Spleen (tissue), 11 donors: Measurements from ENCODE around the gene TMEM273. TPM values are rescaled to one million over a fixed set of nuclear protein-coding genes. Genes with fewer than 3 reads are reported as not detected.

Experiments
- DNase-seq: peaks from one replicate; pipeline ENCODE4 v3.0.0-alpha.2; 2020
- H3K27ac ChIP-seq, 8 donors: fragments of 200-600 bp; sonication (generic) in 7 of 8; 1 replicate in 4 of 8; 2 replicates in 4 of 8; pipeline versions ENCODE4 v1.5.0 to v1.8.0; 2016 to 2021; ENCODE audit warnings: inconsistent platforms in 4 of 8, mild to moderate bottlenecking in 4 of 8, moderate library complexity in 1 of 8
- H3K27me3 ChIP-seq, 7 donors: fragments of 200-600 bp; sonication (generic) in 6 of 7; replicated peaks in 1 of 7; 1 replicate in 4 of 7; 2 replicates in 3 of 7; pipeline versions ENCODE4 v1.5.0 to v1.8.0; 2016 to 2021; ENCODE audit warnings: inconsistent platforms in 3 of 7, mild to moderate bottlenecking in 1 of 7
- H3K36me3 ChIP-seq, 6 donors: fragments of 200-600 bp; sonication (generic) in 5 of 6; 1 replicate in 4 of 6; 2 replicates in 2 of 6; pipeline versions ENCODE4 v1.5.0 to v1.8.0; 2016 to 2021; ENCODE audit warnings: inconsistent platforms in 2 of 6
- H3K4me1 ChIP-seq, 6 donors: fragments of 200-600 bp; sonication (generic) in 5 of 6; 1 replicate in 3 of 6; 2 replicates in 3 of 6; pipeline versions ENCODE4 v1.5.0 to v1.8.0; 2016 to 2021; ENCODE audit warnings: inconsistent platforms in 3 of 6
- H3K4me3 ChIP-seq, 8 donors: fragments of 200-600 bp; sonication (generic) in 7 of 8; 1 replicate in 4 of 8; 2 replicates in 4 of 8; pipeline versions ENCODE4 v1.5.0 to v1.8.0; 2016 to 2021; ENCODE audit warnings: inconsistent platforms in 4 of 8, mild to moderate bottlenecking in 4 of 8, moderate library complexity in 2 of 8
- H3K9me3 ChIP-seq, 8 donors: fragments of 200-600 bp; sonication (generic) in 7 of 8; 1 replicate in 4 of 8; 2 replicates in 4 of 8; pipeline versions ENCODE4 v1.5.0 to v1.8.0; 2016 to 2021; ENCODE audit warnings: inconsistent platforms in 4 of 8
- POLR2A ChIP-seq, 3 donors: fragments of 450-650 bp; IDR thresholded peaks; one replicate each; pipeline ENCODE4 v1.5.1; 2017; ENCODE audit warnings: antibody characterized with exemption in 3 of 3, mild to moderate bottlenecking in 1 of 3
- POLR2AphosphoS5 ChIP-seq, 3 donors: sonication (generic); formaldehyde crosslinking; IDR thresholded peaks; one replicate each; pipeline ENCODE4 v1.5.1; 2017; ENCODE audit warnings: antibody characterized with exemption in 3 of 3
- WGBS, 5 donors: extraction: QIAGEN DNeasy Blood & Tissue Kit in 3 of 5; methylation state at CpG; one replicate each; pipeline versions ENCODE4 v1.1.5 to v1.1.7; 2013 to 2018; 5-methylcytosine and 5-hydroxymethylcytosine counted together
- intact Hi-C: fragments of 100-400 bp; cut with DNase I; formaldehyde crosslinking; loops from one replicate; pipeline ENCODE4 v1.15.0; 2023; ENCODE audit warnings: low total_unique reads
- polyA plus RNA-seq, 3 donors: library from polyadenylated mRNA; stranded (reverse); fragments of 200-250 nt; gene quantifications; one replicate each; pipeline ENCODE4 v1.2.1, GENCODE V29; 2013
- total RNA-seq, 7 donors: library from RNA; depleted of rRNA in 3 of 7; stranded (reverse); fragments of >200 nt in 3 of 7; fragmentation: NEBNext Ultra II Directional in 4 of 7; extraction: Animal tissue kit (Norgen Biotek cat#: 25700) in 4 of 7; gene quantifications; one replicate each; pipeline versions ENCODE4 v1.1.0 to v1.2.1, GENCODE V29; 2016 to 2021
- TF ChIP-seq, protein P1 (sequence below), 11 experiments: fragments of 200-600 bp in 7 of 11; fragments of 450-650 bp in 4 of 11; sonication (generic) in 4 of 11; IDR thresholded peaks in 8 of 11; conservative IDR thresholded peaks in 3 of 11; 1 replicate in 7 of 11; 2 replicates in 4 of 11; pipeline versions ENCODE4 v1.4.0 to v1.8.0; 2016 to 2021; ENCODE audit warnings: antibody characterized with exemption in 11 of 11, inconsistent platforms in 4 of 11, mild to moderate bottlenecking in 1 of 11
- donor health status: healthy with polysubstance abuse.
- donor health status: DM: no; HTN: no; CAD: no; lungs with moderate emphysema.
- donor health status: DM: no; HTN: no; CAD: no.
- donor health status: Bipolar disorder and iron deficiency.
- donor health status: healthy.
- donor health status: DM: no; HTN: no; CAD: no.
- donor health status: DM: yes; HTN: yes; CAD: no.

TMEM273 gene
- total and polyA plus RNA-seq, 10 donors: 25.6 to 64.5 (median 33.4) TPM

DNA sequence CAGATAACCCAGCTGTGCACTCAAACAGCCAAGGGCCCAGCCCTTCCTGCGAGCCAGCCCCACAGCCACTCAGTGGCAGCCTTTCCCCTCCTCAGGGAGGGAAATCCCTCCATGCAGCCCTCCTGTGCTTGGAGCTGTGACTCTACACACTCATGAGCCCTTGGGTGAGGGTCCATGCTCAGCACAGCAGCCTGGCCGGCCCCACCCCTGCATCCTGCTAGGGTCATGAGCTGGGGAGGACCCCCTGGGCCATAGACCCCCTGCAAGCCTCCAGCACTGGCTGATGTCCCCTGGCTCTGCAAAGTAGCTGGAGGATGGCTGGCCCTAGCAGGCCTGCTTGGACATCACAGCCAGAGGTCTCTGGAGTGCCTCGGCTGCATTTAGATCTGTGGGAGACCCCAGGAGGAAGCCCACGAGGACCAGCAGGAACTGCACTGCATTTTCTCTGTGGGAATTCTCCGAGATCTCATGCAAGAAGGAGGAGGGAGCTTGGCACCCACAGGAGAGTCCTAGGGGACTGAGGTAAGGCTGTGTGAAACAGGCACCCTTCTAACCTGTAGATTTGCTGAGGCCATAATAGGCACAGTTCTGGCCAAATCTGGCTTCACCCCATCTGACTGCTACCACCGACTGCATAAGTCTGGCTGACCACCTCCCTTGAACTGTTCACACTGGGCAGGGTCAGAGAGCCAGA is 17.4 kb downstream of the TMEM273 start:
- TF ChIP-seq POLR2A (IDR thresholded peaks at IDR 0.05) (no peak), POLR2AphosphoS5 (IDR thresholded peaks at IDR 0.05) (no peak)
- TF ChIP-seq, protein P1, sequence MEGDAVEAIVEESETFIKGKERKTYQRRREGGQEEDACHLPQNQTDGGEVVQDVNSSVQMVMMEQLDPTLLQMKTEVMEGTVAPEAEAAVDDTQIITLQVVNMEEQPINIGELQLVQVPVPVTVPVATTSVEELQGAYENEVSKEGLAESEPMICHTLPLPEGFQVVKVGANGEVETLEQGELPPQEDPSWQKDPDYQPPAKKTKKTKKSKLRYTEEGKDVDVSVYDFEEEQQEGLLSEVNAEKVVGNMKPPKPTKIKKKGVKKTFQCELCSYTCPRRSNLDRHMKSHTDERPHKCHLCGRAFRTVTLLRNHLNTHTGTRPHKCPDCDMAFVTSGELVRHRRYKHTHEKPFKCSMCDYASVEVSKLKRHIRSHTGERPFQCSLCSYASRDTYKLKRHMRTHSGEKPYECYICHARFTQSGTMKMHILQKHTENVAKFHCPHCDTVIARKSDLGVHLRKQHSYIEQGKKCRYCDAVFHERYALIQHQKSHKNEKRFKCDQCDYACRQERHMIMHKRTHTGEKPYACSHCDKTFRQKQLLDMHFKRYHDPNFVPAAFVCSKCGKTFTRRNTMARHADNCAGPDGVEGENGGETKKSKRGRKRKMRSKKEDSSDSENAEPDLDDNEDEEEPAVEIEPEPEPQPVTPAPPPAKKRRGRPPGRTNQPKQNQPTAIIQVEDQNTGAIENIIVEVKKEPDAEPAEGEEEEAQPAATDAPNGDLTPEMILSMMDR (IDR thresholded peaks at IDR 0.05 in 8 of 11, conservative IDR thresholded peaks at IDR 0.05 in 3 of 11): no peak
- DNase-seq: peak; percentile 70
- Histone ChIP-seq H3K36me3 (peaks cover 0 to 27% (median 2%) of the 10 kb centered on the region in 6 donors), H3K27ac (no peak overlapping the region), H3K27me3 (no peaks in the 10 kb centered on the region), H3K4me1 (peaks cover 0 to 50% (median 28%) of the 10 kb centered on the region in 6 donors), H3K4me3 (no peak overlapping the region), H3K9me3 (no peaks in the 10 kb centered on the region)
- WGBS, 5 donors: 70 to 96% (median 79%) methylated on average over 2 to 6 of the region's 6 CpGs
- intact Hi-C loops: no loop called here

DNA sequence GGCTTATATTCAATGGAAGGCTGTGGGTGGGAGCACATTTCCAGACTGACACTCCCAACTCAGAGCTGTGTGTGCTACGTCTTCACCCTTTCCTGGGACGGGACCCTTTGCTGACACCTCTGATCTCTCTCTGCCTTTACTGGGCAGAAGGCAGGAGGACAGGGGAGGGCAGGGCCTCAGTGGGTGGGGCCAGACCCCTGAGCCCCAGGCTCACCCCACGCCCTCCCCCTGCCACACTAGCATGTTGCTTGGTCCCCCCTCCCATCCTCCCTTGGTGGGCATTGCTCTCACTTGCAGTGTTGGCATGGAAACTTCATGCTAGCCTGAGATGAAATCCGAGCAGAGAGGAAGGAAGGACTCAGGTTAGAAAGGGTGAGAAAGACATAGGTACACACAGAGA is 18.4 kb downstream of the TMEM273 start:
- 79 to 91% (median 86%) methylated on average over 4 of the region's 4 CpGs for WGBS, 5 donors
- no peak for DNase-seq
- TF ChIP-seq, protein P1 (IDR thresholded peaks at IDR 0.05 in 8 of 11, conservative IDR thresholded peaks at IDR 0.05 in 3 of 11): no peak
- no peak for TF ChIP-seq POLR2A (IDR thresholded peaks at IDR 0.05)
- TF ChIP-seq POLR2AphosphoS5 (IDR thresholded peaks at IDR 0.05): no peak
- no peak overlapping the region for H3K27ac ChIP-seq
- intact Hi-C loops: no loop called here
- no peak overlapping the region for H3K4me3 ChIP-seq
- H3K27me3 ChIP-seq: no peaks in the 10 kb centered on the region
- peaks cover 0 to 43% (median 26%) of the 10 kb centered on the region in 6 donors for H3K4me1 ChIP-seq
- no peaks in the 10 kb centered on the region for H3K9me3 ChIP-seq
- peaks cover 0 to 36% (median 2%) of the 10 kb centered on the region in 6 donors for H3K36me3 ChIP-seq

DNA sequence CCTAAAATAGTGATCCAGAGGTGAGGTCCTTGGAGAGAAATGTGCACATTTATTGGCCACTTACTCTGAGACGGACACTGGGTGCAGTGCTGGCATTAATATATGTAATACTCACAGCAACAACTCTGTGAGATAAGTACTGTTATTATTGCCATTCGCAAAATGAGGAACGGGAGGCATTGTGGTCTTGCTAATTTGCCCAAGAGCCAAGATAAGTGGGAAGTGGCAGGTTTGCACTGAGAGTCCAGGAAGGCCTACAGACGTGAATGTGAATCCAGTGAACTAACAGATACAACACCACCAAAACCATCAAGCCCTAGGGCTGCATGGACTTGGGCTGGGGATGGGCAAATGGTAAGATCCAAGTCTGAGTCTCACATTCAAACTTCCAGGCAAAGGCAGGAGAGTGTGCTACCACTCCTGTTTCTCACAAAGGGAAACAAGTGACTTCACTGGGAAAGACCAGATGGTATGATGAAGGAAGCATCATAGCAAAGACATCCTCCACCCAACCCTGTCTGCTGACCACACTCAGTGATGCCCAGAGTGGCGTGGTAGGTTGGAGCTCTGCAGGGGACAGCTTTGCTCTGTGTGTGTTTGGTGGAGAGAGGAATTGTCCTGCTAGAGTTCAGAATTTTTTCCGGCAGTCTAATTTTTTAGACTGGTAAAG is 19.2 kb downstream of the TMEM273 start:
- no peak for DNase-seq
- TF ChIP-seq POLR2A (IDR thresholded peaks at IDR 0.05) (no peak), POLR2AphosphoS5 (IDR thresholded peaks at IDR 0.05) (no peak)
- TF ChIP-seq, protein P1 (IDR thresholded peaks at IDR 0.05 in 8 of 11, conservative IDR thresholded peaks at IDR 0.05 in 3 of 11): no peak
- Histone ChIP-seq H3K4me1 (peaks cover 0 to 40% (median 19%) of the 10 kb centered on the region in 6 donors), H3K9me3 (no peaks in the 10 kb centered on the region), H3K36me3 (peaks cover 0 to 36% (median 2%) of the 10 kb centered on the region in 6 donors), H3K27ac (no peak overlapping the region), H3K4me3 (no peak overlapping the region), H3K27me3 (no peaks in the 10 kb centered on the region)
- 63 to 77% (median 68%) methylated on average over 6 of the region's 6 CpGs for WGBS, 5 donors
- intact Hi-C loops: no loop called here

DNA sequence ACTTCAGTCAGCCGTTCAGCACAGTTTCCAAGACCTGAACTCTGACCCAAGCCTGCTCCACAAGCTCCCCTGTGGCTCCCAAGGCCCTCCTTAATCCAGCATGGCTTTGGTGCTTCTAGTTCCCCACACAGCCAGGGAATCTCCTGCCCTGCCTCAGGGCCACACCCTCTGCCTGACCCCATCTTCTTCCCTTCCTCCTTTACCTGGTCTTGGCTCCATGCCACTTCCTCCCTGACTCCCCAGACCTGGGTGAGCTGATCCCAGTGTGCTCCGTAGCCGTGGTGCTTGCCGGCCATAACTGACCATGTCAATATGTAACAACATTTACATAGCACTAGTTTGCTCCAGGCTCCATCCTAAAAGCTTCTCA is 20.0 kb downstream of the TMEM273 start:
- no peak for DNase-seq
- Histone ChIP-seq H3K27ac (no peak overlapping the region), H3K27me3 (no peaks in the 10 kb centered on the region), H3K9me3 (no peaks in the 10 kb centered on the region), H3K36me3 (peaks cover 0 to 43% (median 2%) of the 10 kb centered on the region in 6 donors), H3K4me1 (peaks cover 0 to 32% (median 14%) of the 10 kb centered on the region in 6 donors), H3K4me3 (no peak overlapping the region)
- 91 to 95% (median 93%) methylated on average over 4 of the region's 4 CpGs for WGBS, 5 donors
- intact Hi-C loops: no loop called here
- TF ChIP-seq POLR2A (IDR thresholded peaks at IDR 0.05) (no peak), POLR2AphosphoS5 (IDR thresholded peaks at IDR 0.05) (no peak)
- TF ChIP-seq, protein P1 (IDR thresholded peaks at IDR 0.05 in 8 of 11, conservative IDR thresholded peaks at IDR 0.05 in 3 of 11): no peak
